Activated CD4-positive, alpha-beta T cell treated with anti-CD3 and anti-CD28 coated beads for 48 hours (primary cell): ENCODE measurements around the gene NUDT16.

Source experiments
- DNase-seq: peaks from one replicate; pipeline ENCODE4 v3.0.0-alpha.2; 2020

Gene NUDT16

DNA sequence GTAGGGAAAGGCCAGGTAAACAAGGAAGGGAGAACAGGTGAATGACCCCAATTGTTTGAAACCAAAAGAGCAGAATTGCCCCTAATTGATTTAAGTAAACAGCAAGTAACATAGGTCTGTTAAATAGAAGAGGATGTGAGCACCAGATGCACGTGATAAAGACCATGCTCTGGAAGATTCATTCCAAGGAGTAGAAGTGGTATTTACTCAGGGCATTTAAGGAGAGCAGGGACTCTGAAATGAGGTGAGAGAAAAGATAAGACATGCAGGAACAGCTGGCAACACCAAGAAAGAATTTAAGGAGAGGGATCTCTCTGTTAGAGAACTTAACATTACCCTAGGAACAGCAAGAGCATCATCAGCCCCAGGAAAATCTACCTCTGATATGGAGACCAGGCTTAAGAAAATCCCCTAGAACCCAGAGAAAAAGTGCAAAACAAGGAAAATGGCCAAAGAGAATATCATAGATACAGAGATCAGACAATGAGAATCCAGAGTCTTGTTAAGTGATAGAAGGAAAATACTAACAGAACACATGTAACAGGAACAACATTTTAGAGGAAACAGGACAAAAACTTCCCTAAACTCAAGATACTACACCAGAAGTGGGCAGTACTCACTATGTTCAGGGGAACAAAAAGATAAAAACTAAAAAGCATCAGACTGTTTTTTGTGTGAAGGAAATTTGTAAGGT is 6.4 kb downstream of the NUDT16 start:
- no peak for DNase-seq

DNA sequence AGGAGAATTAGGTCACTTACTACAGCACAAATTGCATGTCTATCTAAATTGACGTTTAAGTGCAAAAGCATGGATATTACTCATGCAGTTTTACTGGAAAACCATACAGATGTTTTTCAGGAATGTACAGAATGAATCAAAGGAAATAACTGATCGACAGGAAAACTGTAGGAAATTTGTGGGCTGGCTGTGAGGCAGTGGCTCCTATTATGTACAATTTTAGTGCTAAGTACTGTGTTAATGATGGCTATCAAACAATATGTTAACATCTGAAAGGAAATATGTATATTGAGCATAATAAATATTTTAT is 6.9 kb downstream of the NUDT16 start:
- no peak for DNase-seq

DNA sequence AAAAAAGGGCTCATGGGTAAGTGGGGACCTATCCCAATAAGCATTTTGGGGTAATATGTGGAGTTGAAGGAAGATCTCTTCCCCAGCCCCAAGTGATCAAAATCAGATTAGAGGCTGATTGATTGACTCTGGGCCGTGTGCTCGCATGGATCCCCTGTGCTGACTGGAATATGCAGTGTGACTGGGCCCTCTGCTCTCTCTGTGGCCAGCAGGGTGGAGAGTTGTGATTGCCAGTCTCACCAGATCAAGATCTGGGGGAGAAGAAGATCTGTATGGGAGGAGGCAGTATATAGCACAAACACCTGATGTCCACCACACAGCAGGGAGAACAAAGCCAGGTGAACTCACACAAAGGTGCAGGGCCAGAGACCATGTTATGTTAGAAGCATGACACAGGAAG is 8.8 kb downstream of the NUDT16 start:
- DNase-seq = no peak

DNA sequence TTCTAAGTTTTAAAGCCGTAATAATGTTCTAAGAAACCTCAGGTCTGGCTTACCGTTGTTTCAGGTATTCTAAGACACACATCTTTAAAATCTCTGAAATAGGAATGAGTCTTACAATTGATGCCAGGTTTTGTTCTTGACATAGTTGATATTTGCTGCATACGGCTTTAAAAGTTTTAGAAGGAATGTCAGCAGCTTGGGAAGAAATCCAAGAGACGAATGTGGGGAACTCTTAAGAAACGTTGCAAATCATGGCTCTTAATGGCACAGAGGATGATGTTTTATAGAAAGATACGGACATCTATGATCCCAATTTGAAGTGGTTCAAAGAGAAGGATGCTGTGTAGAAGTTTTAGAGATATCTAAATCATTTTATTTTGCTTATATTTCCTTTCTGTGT is 11.5 kb downstream of the NUDT16 start:
- DNase-seq = no peak

DNA sequence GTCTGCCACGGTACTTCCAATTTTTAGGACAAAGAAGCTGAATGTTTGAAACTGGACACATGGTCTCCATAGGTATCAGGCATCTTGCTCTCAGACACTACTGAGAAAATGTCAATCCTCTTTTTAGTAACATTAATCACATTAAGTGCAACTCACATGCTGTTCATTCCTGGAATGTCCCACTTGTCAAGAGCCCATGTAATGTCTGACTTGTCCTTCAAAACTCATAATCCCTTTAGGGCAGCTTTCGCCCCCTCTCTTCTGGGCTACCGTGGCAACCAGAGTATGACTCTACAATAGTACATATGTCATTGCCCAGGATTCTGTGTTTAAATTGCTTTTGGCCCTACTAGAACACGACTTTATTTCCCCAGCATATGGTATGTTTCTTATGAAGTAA is 12.3 kb downstream of the NUDT16 start:
- no peak for DNase-seq

DNA sequence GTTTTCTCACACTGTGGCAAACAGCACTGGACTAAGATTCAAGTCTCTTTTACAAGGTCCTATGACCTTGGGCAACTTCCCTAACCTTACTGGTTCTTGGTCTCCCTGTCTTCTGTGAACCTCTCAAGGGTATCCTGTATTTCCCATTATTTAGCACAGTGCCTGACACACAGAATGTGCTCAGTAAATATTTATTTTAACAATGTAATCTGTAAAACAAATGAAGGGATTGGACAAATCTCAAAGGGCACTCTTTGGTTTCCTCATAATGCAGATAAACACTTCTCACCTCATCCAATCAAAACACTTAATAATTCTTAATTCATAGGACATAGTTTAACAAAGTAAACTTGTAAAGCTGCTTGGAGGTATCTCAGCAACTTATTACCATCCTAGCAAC is 12.8 kb downstream of the NUDT16 start:
- DNase-seq = no peak

DNA sequence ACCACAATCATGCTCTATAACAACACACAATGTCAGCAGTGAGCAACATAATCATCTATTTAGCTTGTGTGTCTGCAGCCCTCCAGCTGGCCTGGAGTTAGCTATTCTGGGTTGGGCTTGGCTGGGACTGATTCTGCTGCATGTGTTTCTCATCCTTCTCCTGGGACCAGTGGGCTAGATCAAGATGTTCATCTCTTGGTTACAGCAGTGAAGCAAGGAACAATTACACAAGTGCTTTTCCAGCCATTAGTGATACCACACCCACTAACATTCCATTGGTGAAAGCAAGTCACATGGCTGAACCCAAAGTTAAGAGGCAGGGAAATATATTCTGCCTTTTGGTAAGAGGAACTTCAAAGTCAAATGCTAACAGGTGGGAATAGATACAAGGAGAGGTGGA is 14.6 kb downstream of the NUDT16 start:
- DNase-seq = no peak

DNA sequence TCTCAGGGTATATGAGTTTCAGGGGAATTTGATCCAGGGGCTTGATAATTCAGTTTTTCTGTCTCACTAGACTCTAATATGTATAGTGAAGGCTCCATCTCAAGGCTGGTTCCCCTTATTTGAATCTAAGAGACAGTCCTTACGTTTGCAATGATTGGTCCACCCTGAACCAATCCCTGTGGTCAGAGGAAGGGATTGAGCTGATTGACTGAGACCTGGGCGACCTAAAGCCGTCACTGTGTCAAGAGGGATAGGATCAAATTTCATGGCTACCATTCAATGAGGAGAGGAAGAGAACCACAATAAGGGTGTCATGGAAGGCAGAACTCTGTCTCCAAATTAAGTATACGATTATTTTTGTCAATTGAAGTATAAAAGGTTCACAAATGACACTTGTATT is 16.3 kb downstream of the NUDT16 start:
- DNase-seq = no peak

DNA sequence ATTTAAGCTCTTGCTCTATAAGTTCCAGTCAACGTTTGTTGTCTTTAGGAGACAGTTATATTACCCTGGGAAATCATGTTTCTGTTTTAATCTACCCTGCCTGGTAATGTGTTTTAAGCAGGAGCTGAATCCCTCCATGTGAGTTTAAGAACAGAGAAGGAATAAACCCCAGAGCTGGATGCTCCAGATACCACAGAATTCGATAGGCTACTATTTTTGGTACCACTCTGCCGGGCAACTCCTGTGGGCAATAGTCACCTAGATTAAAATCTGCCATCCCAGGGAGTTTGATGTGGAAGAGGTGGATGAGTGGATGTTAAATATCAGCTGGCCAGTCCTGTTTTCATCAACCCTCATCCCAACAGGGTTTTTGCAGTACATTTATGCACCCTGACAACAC is 20.4 kb downstream of the NUDT16 start:
- DNase-seq = no peak

DNA sequence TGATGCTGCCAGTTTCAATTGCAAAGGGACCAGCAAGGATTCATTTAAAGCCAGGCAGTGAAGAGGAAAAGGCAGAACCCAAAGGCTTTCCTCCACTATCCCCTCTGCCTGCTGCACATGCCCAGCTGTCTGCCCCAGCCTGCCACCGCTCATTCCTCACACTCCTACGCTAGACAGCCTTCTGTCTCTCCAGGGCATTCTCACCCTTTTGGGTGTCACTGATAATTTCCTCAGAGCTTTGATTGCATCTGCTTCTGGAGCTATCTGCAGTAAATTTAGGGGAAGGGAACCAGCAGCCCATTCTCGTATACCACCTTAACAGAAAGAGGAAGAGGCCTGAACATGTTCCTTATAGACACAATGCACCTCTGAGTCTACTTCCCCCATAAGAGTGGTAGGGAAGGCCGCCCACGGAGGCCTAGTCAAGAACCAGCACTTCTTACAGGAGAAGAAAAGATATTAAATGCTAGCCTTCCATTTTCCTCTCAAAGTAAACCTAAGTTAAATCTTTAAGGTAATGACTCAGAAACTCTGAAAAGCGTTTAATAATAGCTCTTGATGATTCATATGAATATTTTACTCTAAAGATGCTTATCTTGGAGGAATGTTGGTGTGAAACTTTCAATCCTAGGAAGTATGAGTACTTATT is 20.9 kb downstream of the NUDT16 start:
- no peak for DNase-seq

DNA sequence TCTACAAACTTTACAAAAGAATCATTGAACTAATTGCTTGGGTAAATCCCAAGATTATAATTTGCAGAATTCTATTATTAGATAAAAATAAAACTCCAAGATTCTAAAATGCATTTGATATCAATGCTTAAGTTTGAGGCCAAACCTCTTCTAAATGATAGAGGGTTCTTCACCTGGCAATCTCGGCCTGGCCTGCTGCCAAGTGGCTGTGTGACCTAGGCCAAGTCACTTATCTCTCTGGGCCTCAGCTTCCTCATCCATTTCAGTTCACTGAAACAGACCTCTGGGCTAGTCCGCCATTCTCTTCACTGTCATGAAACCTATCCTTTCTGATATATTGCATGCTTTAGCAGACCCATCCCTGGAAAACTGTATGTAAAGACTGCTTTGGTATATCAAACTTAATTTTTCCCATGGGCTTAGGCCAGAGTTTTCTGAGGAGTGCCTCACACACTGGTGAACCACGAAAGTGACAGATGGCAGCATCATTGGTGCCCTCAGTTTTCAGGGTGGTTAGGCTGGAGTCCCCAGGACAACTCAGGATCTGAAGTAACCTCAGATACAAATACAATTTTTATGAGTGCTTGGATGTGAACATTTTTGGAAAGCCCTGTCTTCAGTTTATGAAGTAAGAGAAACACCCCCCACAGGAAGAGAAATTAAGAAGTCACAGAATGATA is 21.8 kb downstream of the NUDT16 start:
- DNase-seq = no peak

DNA sequence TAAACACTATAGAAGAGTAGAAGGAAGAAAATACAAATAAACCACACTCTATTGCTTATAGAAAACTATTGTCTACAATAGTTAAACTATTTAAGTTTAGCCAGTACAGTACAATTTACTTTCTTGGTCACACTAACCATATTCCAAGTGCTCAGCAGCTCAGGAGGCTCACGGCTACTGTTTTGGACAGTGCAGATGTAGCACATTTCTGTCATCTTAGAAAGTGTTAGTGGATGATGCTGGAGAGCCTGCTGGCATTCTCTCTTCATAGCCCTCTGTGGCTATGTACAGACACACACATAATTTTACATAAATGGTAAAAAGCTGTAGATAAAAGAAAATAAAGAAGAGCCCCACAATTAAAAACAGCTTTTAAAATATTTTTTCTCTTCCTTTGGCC is 23.8 kb downstream of the NUDT16 start:
- DNase-seq = no peak

DNA sequence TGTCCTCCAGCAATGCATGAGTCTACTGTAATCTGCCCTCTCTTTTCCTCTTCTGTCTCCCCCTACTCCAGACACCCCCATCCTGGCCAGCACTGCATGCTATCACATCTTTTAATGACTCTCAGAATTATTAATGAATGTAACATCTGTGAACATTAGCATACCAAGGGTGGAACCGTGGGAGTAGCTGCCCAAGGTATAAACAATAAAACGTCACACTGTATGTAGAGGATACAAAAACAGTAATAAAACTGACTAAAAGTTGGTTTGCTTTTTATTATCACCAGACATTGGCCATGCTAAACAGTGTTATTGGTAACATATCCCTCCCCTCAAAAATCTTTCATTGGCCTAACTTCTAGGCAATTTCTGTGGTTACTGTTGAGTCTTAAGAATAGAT is 24.7 kb downstream of the NUDT16 start:
- no peak for DNase-seq

DNA sequence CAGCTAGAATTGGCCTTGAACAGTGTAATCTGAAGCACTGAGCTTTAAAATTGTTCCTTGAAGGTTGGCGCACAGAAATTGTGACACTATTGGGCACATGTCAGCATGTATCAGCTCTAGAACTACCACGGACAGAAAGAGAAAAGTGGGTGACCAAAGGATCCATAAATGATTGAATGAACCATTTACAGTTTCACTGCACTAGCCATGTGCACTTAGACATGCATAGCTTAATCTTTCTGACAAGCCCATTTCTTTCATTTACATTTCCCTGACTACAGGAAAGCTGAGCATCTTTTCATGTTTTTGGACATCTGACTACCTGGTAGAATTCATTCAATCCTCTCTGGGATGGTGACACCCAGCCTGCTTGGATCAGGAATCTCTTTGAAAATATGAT is 36.2 kb downstream of the NUDT16 start:
- DNase-seq = no peak

DNA sequence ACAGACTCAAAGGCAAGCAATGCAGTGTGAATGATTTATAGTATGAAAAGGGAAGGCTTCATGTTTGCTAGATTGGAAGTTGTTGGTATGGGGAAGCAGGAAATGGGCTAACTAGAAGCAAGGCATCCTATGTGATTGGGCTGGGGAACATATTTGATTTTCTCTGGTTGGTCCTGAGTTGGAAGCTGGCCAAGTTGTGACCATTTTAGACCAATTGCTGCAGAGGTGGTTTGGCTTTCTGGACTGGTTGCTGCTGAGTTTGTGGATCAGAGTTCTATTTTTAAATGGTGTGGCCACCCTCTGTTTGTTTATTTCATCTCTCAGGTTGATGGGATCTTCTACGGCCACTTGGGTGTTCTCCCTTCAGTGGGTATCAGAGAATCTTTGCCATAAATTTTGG is 39.7 kb downstream of the NUDT16 start:
- DNase-seq = no peak

DNA sequence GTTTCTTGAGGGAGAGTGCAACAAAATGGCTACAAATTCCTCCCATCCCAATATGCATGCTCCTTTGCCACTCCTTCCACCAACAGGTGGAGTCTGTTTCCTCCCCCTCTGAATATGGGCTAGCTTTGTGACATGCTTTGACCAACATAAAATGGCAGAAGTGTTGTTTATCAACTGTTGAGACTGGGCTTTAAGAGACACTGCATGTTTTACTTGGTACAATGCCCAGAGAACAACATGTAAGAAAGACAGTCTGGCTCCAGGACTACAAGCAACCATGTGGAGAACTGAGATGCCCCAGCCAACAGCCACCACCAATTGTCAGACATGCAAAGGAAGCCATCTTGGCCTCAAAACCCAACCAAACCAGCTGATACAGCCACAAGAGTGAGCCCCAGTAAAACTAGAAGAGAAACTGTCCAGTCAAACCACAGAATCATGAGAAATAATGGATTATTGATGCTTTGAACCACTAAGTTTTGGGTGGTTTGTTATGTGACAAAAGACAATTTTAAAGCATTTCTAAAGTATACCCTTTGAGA is 40.5 kb downstream of the NUDT16 start:
- no peak for DNase-seq

DNA sequence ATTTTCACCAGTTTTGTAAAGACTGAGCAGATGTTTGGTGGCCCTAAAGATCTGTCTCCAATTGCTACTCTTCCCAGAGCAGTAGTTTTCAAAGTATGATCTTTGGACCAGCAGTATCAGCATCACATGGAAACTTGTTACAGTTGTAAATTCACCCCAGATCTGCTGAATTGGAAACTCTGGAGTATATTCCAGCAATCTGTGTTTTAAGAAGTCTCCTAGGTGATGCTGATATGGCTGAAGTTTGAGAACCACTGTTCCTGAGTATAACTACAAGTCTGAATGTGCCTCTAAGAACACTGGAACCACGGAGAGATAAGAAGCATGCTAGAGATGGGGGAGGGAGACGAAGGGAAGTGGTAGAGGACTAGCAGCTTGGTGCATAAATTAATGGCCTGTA is 45.7 kb downstream of the NUDT16 start:
- DNase-seq = no peak

DNA sequence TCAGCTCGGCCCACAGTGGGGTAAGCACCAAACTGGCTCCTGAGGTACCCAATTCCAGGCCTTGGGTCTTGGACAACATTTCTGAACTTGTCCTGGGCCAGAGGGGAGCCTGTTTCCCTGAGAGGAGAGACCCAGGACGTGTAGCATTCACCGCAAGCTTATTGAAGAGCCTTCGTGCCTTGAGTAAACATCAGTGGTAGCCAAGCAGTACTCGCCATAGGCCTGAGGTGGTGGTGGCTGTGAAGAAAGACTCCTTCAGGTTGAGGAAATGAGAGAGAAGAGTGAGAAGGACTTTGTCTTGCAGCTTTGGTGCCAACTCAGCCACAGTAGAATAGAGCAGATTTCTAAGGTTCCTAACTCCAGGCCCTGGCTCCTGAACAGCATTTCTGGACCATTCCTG is 50.2 kb downstream of the NUDT16 start:
- DNase-seq = no peak

DNA sequence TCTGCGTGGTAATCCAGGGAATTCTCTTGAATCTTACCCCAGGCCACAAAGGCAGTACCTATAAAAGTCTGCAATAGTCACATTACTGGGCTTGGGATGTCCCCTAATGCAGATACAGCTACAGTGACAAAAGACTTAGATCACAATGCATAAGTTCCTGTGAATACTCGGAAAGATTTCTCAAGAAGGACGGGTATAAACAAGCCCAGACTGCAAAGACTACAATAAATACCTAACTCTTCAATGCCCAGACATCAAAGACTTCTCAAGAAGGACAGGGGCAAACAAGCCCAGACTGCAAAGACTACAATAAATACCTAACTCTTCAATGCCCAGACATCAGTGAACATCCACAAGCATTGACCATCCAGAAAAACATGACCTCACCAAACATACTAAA is 50.9 kb downstream of the NUDT16 start:
- DNase-seq = no peak

DNA sequence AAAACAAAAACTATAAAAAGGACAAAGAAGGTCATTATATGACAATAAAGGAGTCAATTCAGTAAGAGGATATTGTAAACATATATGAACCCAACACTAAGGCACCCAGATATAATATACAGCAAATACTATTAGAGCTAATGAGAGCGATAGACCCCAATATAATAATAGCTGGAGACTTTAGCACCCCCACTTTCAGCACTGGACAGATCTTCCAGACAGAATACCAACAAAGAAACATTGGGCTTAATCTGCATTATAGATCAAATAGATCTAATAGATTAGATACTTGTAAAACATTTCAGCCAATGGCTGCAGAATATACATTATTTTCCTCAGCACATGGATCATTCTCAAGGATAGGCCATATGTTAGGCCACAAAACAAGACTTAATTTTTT is 53.4 kb downstream of the NUDT16 start:
- DNase-seq = no peak
